Upper lobe of left lung (tissue), 6 donors: ENCODE measurements around the gene CYP4A22. TPM values are rescaled to one million over a fixed set of nuclear protein-coding genes. Genes with fewer than 3 reads are reported as not detected.

Source experiments
- ATAC-seq, 2 donors: fragments of 200-7000 bp; cut with Tn5 transposase; one replicate each; pipeline ENCODE4 v1.9.1; 2022; ENCODE audit warnings: mild to moderate bottlenecking in 2 of 2, moderate library complexity in 2 of 2; ENCODE audit not compliant: low FRiP score in 2 of 2
- DNase-seq, 2 donors: peaks; one replicate each; pipeline ENCODE4 v3.0.0-alpha.2; 2019 to 2020
- H3K27ac ChIP-seq, 4 donors: fragments of 200-600 bp; sonication (generic); one replicate each; pipeline ENCODE4 v1.5.1; 2016 to 2019
- H3K27me3 ChIP-seq, 4 donors: fragments of 200-600 bp; sonication (generic); one replicate each; pipeline ENCODE4 v1.5.1; 2017 to 2019
- H3K36me3 ChIP-seq, 4 donors: fragments of 200-600 bp; sonication (generic); one replicate each; pipeline ENCODE4 v1.5.1; 2016 to 2019
- H3K4me1 ChIP-seq, 4 donors: fragments of 200-600 bp; sonication (generic); one replicate each; pipeline ENCODE4 v1.5.1; 2018 to 2019
- H3K4me3 ChIP-seq, 4 donors: fragments of 200-600 bp; sonication (generic); one replicate each; pipeline ENCODE4 v1.5.1; 2017 to 2019; ENCODE audit warnings: mild to moderate bottlenecking in 2 of 4, moderate library complexity in 1 of 4
- H3K9me3 ChIP-seq, 4 donors: fragments of 200-600 bp; sonication (generic); one replicate each; pipeline ENCODE4 v1.5.1; 2018 to 2019
- EP300 ChIP-seq, 4 donors: sonication (generic); formaldehyde crosslinking; IDR thresholded peaks; one replicate each; pipeline ENCODE4 v1.5.1; 2017; ENCODE audit warnings: antibody characterized with exemption in 4 of 4, control low read depth in 2 of 4
- POLR2A ChIP-seq, 4 donors: fragments of 450-650 bp; IDR thresholded peaks; one replicate each; pipeline ENCODE4 v1.5.1; 2016 to 2017; ENCODE audit warnings: antibody characterized with exemption in 4 of 4, mild to moderate bottlenecking in 2 of 4
- POLR2AphosphoS5 ChIP-seq, 2 donors: sonication (generic); formaldehyde crosslinking; IDR thresholded peaks; one replicate each; pipeline ENCODE4 v1.5.1; 2017; ENCODE audit warnings: antibody characterized with exemption in 2 of 2
- WGBS, 2 donors: methylation state at CpG; one replicate each; pipeline ENCODE4 v1.1.5; 2017 to 2018; 5-methylcytosine and 5-hydroxymethylcytosine counted together
- total RNA-seq, 6 donors: library from RNA; depleted of rRNA in 4 of 6; stranded (reverse); fragments of >200 nt in 4 of 6; gene quantifications; one replicate each; pipeline versions ENCODE4 v1.1.0 to v1.2.1, GENCODE V29; 2016 to 2021
- TF ChIP-seq, protein P1 (sequence below), 6 experiments: fragments of 450-650 bp in 4 of 6; fragments of 200-600 bp in 2 of 6; sonication (generic) in 2 of 6; IDR thresholded peaks; one replicate each; pipeline ENCODE4 v1.5.1; 2016 to 2019; ENCODE audit warnings: antibody characterized with exemption in 6 of 6
- donor health status: DM: no; HTN: no; CAD: no; lungs with moderate emphysema.
- donor health status: DM: no; HTN: yes; CAD: no; lungs with severe emphysema.

CYP4A22 gene
- total RNA-seq, 6 donors from 2014 or later: 0.13 to 3.1 (median 1.6) TPM

DNA sequence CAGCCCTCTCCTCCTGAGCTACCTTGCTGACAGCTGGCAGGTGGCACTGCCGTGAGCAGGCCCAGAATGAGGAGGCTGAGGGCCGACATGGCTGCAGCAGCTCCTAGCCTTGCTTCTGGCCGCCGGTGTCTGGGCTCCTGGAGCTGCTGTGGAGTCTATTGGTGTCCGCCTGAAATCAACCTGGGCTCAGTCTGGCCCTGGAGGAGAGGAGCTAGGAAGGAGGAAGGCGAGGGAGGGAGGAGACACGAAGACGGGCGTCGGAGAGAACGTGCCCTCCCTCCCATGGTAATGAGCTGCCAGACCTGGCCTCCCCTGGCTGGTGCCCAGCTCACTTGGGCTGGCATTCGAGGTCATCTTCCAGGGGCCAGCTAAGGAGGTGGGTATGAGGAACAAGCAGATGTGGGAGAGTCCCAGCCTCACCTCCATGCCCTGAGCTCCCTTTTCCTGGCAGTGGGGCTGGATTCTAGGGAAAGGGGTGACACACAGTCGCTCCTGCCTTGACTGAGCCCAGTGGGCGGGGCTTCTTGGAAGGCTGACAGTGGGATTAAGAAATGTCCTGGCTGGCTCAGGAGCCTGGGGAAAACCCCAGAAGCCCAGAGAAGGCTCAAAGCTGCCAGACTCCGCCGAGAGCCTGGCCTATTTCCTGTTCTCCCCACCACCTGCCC lies 52.7 kb downstream of the CYP4A22 start, which contains the start of gene PDZK1IP1:
Gene PDZK1IP1, minus strand, starts transcription at position 193 of the 665 bp plus-strand sequence. Its CDS starts 104 bp downstream, at position 89.
- Histone ChIP-seq H3K9me3 (no peaks in the 10 kb centered on the region), H3K4me3 (peak within 1 kb of the TSS in 3 of 4 donors; percentile 6 to 43 (median 34)), H3K36me3 (no peaks in the 10 kb centered on the region), H3K27ac (peak within 1 kb of the TSS; percentile 82 to 86 (median 83)), H3K27me3 (no peaks in the 10 kb centered on the region), H3K4me1 (peaks cover 32 to 39% (median 35%) of the 10 kb centered on the region in 4 donors)
- peak; percentile 44 to 64 for TF ChIP-seq POLR2AphosphoS5 (IDR thresholded peaks at IDR 0.05)
- peak in 2 of 4 donors; percentile 44 to 63 for TF ChIP-seq POLR2A (IDR thresholded peaks at IDR 0.05)
- peak in 1 of 4 donors; percentile 60 for TF ChIP-seq EP300 (IDR thresholded peaks at IDR 0.05)
- TF ChIP-seq, protein P1, sequence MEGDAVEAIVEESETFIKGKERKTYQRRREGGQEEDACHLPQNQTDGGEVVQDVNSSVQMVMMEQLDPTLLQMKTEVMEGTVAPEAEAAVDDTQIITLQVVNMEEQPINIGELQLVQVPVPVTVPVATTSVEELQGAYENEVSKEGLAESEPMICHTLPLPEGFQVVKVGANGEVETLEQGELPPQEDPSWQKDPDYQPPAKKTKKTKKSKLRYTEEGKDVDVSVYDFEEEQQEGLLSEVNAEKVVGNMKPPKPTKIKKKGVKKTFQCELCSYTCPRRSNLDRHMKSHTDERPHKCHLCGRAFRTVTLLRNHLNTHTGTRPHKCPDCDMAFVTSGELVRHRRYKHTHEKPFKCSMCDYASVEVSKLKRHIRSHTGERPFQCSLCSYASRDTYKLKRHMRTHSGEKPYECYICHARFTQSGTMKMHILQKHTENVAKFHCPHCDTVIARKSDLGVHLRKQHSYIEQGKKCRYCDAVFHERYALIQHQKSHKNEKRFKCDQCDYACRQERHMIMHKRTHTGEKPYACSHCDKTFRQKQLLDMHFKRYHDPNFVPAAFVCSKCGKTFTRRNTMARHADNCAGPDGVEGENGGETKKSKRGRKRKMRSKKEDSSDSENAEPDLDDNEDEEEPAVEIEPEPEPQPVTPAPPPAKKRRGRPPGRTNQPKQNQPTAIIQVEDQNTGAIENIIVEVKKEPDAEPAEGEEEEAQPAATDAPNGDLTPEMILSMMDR (IDR thresholded peaks at IDR 0.05): no peak
- DNase-seq: peak; percentile 81 to 94
- peak; percentile 85 to 89 for ATAC-seq
- WGBS, 2 donors: 28 to 49% methylated on average over 14 to 16 of the region's 16 CpGs

DNA sequence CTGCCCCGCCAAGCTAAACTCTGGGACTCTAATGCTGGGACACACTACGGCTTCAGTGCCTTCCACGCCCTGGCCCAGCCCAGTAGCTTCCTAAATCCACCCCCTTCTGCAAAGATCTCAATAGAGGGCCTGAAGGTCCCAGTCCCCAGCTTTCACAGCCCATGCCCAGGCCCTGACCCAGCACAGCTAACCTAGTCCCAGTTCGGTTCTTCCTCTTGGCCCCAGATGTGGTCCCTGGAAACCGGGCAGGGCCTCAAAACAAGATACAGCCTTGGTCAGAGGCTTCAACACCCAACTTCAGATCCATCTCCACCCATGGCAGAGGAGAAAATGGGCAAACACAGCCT lies 53.2 kb downstream of the CYP4A22 start:
- ATAC-seq: no peak
- H3K4me3 ChIP-seq: no peak overlapping the region
- no peaks in the 10 kb centered on the region for H3K36me3 ChIP-seq
- no peaks in the 10 kb centered on the region for H3K27me3 ChIP-seq
- peak overlapping the region; percentile 82 to 86 (median 83) for H3K27ac ChIP-seq
- no peaks in the 10 kb centered on the region for H3K9me3 ChIP-seq
- WGBS, 2 donors: 31 to 38% methylated on average over 5 of the region's 5 CpGs
- TF ChIP-seq, protein P1 (IDR thresholded peaks at IDR 0.05): no peak
- no peak for TF ChIP-seq POLR2AphosphoS5 (IDR thresholded peaks at IDR 0.05)
- TF ChIP-seq POLR2A (IDR thresholded peaks at IDR 0.05): no peak
- no peak for TF ChIP-seq EP300 (IDR thresholded peaks at IDR 0.05)
- no peak for DNase-seq
- H3K4me1 ChIP-seq: peaks cover 32 to 39% (median 35%) of the 10 kb centered on the region in 4 donors

DNA sequence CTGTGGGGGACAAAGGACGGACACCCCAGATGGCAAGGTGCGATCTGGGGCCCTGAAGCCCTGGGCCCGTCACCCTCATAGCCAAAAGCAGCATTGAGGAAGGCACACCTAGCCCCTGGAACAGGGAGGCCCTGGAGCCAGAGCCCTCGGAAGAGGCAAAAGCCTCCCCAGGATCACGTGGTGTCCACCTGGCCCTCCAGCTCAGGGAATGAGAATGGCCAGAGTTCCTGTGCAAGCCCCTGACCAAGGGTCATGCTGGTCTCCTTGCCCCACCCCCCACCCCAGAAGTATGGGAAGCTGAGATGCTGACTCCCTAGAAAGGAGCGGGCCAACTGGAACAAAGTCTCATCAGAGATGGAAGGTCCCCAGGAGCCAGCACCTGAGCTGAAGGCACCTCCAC lies 53.6 kb downstream of the CYP4A22 start:
- Histone ChIP-seq H3K27me3 (no peaks in the 10 kb centered on the region), H3K4me3 (no peak overlapping the region), H3K4me1 (peaks cover 32 to 39% (median 35%) of the 10 kb centered on the region in 4 donors), H3K9me3 (no peaks in the 10 kb centered on the region), H3K36me3 (no peaks in the 10 kb centered on the region), H3K27ac (peak overlapping the region; percentile 82 to 86 (median 83))
- DNase-seq: no peak
- WGBS, 2 donors: 92 to 100% methylated on average over 1 to 6 of the region's 6 CpGs
- no peak for ATAC-seq
- TF ChIP-seq EP300 (IDR thresholded peaks at IDR 0.05) (no peak), POLR2A (IDR thresholded peaks at IDR 0.05) (no peak), POLR2AphosphoS5 (IDR thresholded peaks at IDR 0.05) (no peak)
- TF ChIP-seq, protein P1 (IDR thresholded peaks at IDR 0.05): no peak

DNA sequence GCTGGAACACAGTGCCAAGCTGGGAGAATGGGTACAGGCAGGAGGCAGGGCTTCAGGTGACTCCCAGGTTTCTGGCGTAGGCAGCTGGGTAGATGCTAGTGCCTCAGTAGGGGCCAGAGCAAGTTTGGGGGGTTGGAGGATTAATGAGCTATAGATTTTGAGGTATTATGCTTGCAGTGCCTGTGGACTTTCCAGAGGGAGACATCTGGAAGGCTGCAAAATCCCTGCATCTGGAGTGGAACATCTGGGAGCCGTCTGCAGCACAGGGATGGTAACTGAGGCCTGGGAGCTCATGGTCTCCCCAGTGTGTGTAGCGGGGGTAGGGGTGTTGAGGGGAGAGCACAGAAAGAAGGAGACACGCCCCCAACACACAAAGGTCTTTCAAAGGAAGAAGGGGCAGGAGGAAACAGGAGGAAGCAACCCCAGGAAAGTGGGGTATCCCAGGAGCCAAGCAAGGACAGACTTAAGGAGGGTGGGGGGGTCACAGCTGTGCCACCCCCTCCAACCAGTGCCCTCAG lies 54.8 kb downstream of the CYP4A22 start:
- Histone ChIP-seq H3K27me3 (no peaks in the 10 kb centered on the region), H3K9me3 (no peaks in the 10 kb centered on the region), H3K4me1 (peaks cover 32 to 39% (median 35%) of the 10 kb centered on the region in 4 donors), H3K36me3 (no peaks in the 10 kb centered on the region), H3K4me3 (no peak overlapping the region), H3K27ac (peak overlapping the region; percentile 18 to 83 (median 66))
- TF ChIP-seq EP300 (IDR thresholded peaks at IDR 0.05) (no peak), POLR2AphosphoS5 (IDR thresholded peaks at IDR 0.05) (no peak), POLR2A (IDR thresholded peaks at IDR 0.05) (no peak)
- TF ChIP-seq, protein P1 (IDR thresholded peaks at IDR 0.05): no peak
- no peak for DNase-seq
- 82% methylated on average over 4 of the region's 4 CpGs for WGBS, 2 donors
- ATAC-seq: no peak
